ENCODE measurements around the gene STAB1.
A peak's percentile ranks its signal among the peaks of the same experiment; 100 is the strongest.

The STAB1 gene

GRCh38 chr3:52494886-52495495 is at the start of gene STAB1:
TSS of gene STAB1 (plus strand) at chr3:52495338. CDS start at chr3:52495414, 76 bp downstream.
- DNase-seq (ENCODE audit: low spot score) = no peak

- DNase-seq (ENCODE audit: low spot score) = no peak
These were observed 49.1 kb upstream of the STAB1 start for GRCh38 chr3:52446042-52446441.

- DNase-seq (ENCODE audit: low spot score) = peak; percentile 80
These were observed 48.3 kb upstream of the STAB1 start for GRCh38 chr3:52446631-52447511.

- no peak for DNase-seq (ENCODE audit: low spot score)
These were observed 47.4 kb upstream of the STAB1 start for GRCh38 chr3:52447512-52448355.

GRCh38 chr3:52450489-52451236 is 44.5 kb upstream of the STAB1 start:
- no peak for DNase-seq (ENCODE audit: low spot score)

GRCh38 chr3:52451237-52452083 is 43.7 kb upstream of the STAB1 start:
- no peak for DNase-seq (ENCODE audit: low spot score)

GRCh38 chr3:52452126-52452525 is 43.0 kb upstream of the STAB1 start:
- no peak for DNase-seq (ENCODE audit: low spot score)

GRCh38 chr3:52452570-52453221 is 42.4 kb upstream of the STAB1 start:
- no peak for DNase-seq (ENCODE audit: low spot score)

GRCh38 chr3:52453496-52454249 is 41.5 kb upstream of the STAB1 start, which contains the start of gene TNNC1:
TSS of gene TNNC1 (minus strand) at chr3:52454041. CDS start at chr3:52454015, 26 bp downstream.
- DNase-seq (ENCODE audit: low spot score) = no peak

GRCh38 chr3:52454250-52454937 is 40.7 kb upstream of the STAB1 start:
- DNase-seq (ENCODE audit: low spot score) = no peak

- no peak for DNase-seq (ENCODE audit: low spot score)
These were observed 40.2 kb upstream of the STAB1 start for GRCh38 chr3:52454938-52455282.

- peak; percentile 75 for DNase-seq (ENCODE audit: low spot score)
These were observed 39.6 kb upstream of the STAB1 start, which contains the start of gene NISCH for GRCh38 chr3:52455283-52456168. TSS of gene NISCH (plus strand) at chr3:52455604. CDS start at chr3:52455642, 38 bp downstream.

- DNase-seq (ENCODE audit: low spot score) = no peak
These were observed 38.9 kb upstream of the STAB1 start for GRCh38 chr3:52456169-52456799.

- no peak for DNase-seq (ENCODE audit: low spot score)
These were observed 38.3 kb upstream of the STAB1 start for GRCh38 chr3:52456800-52457183.

GRCh38 chr3:52458031-52458760 is 36.9 kb upstream of the STAB1 start:
- no peak for DNase-seq (ENCODE audit: low spot score)

GRCh38 chr3:52458770-52459545 is 36.2 kb upstream of the STAB1 start:
- no peak for DNase-seq (ENCODE audit: low spot score)

Data from NAMALWA (cell line).